SK-N-SH (cell line): ENCODE data around the gene CDK14. TPM values are rescaled to one million over a fixed set of nuclear protein-coding genes. Genes with fewer than 3 reads are reported as not detected.
A peak's percentile ranks its signal among the peaks of the same experiment; 100 is the strongest.

Experiments
- CTCF ChIA-PET: fragments of 300-600, 350-600 bp; formaldehyde crosslinking; extraction: SDS; loops from one replicate; lab custom pipeline; 2021; lab: Yijun Ruan, JAX
- POLR2A ChIA-PET: fragments of 350-600 bp; sonication (Branson Sonifier 250); formaldehyde crosslinking; extraction: SDS; loops from one replicate; lab custom pipeline; 2020; ENCODE audit warnings: antibody characterized with exemption, inconsistent platforms; lab: Yijun Ruan, JAX
- DNase-seq: peaks from one replicate; pipeline ENCODE4 v3.0.0; 2012
- H2AFZ ChIP-seq: fragments of 200-600 bp; sonication (generic); 2 replicates; pipeline ENCODE4 v1.8.1; 2016; ENCODE audit warnings: antibody characterized with exemption, mild to moderate bottlenecking, low read depth
- H3F3A ChIP-seq: fragments of 200-600 bp; sonication (generic); replicated peaks from 2 replicates; pipeline ENCODE3; 2016; ENCODE audit warnings: antibody characterized with exemption, mild to moderate bottlenecking; ENCODE audit not compliant: insufficient read depth
- H3K27ac ChIP-seq, 2 experiments: fragments of 200-500 bp in 1 of 2; fragments of 200-600 bp in 1 of 2; sonication (Bioruptor generic) in 1 of 2; sonication (generic), shearing (Covaris generic) in 1 of 2; 2 replicates each; pipeline versions ENCODE4 v1.5.1 to v1.6.1; 2014 to 2016; ENCODE audit warnings: low read depth in 2 of 2, inconsistent platforms in 1 of 2, low read length in 1 of 2, mild to moderate bottlenecking in 1 of 2, mixed read lengths in 1 of 2
- H3K27me3 ChIP-seq: fragments of 200-600 bp; sonication (generic), shearing (Covaris generic); 2 replicates; pipeline ENCODE4 v1.6.1; 2016; ENCODE audit warnings: mixed run types; ENCODE audit not compliant: insufficient read depth
- H3K36me3 ChIP-seq, 2 experiments: fragments of 200-500 bp in 1 of 2; fragments of 200-600 bp in 1 of 2; sonication (Bioruptor generic) in 1 of 2; sonication (generic) in 1 of 2; replicated peaks in 1 of 2; 2 replicates each; pipeline versions ENCODE3 to v1.5.1; 2014 to 2016; ENCODE audit warnings: low read length in 1 of 2, mild to moderate bottlenecking in 1 of 2; ENCODE audit not compliant: insufficient read depth in 2 of 2, control insufficient read depth in 1 of 2
- H3K4me1 ChIP-seq, 2 experiments: fragments of 200-500 bp in 1 of 2; fragments of 200-600 bp in 1 of 2; sonication (Bioruptor generic) in 1 of 2; sonication (generic), shearing (Covaris generic) in 1 of 2; 2 replicates each; pipeline versions ENCODE4 v1.5.1 to v1.6.1; 2014 to 2016; ENCODE audit warnings: low read depth in 1 of 2, low read length in 1 of 2, mixed run types in 1 of 2; ENCODE audit not compliant: insufficient read depth in 2 of 2, control insufficient read depth in 1 of 2
- H3K4me2 ChIP-seq: fragments of 200-600 bp; sonication (generic), shearing (Covaris generic); 2 replicates; pipeline ENCODE4 v1.6.1; 2017; ENCODE audit warnings: mixed run types
- H3K4me3 ChIP-seq, 2 experiments: fragments of 200-500 bp in 1 of 2; fragments of 200-600 bp in 1 of 2; sonication (Bioruptor generic) in 1 of 2; sonication (generic), shearing (Covaris generic) in 1 of 2; 2 replicates each; pipeline versions ENCODE4 v1.5.1 to v1.8.1; 2014 to 2016; ENCODE audit warnings: low read depth in 2 of 2, inconsistent platforms in 1 of 2, low read length in 1 of 2, mild to moderate bottlenecking in 1 of 2, mixed read lengths in 1 of 2, moderate library complexity in 1 of 2
- H3K79me2 ChIP-seq: fragments of 200-600 bp; sonication (generic); 2 replicates; pipeline ENCODE4 v1.8.1; 2017; ENCODE audit warnings: mild to moderate bottlenecking; ENCODE audit not compliant: insufficient read depth
- H3K9ac ChIP-seq: fragments of 200-600 bp; sonication (generic); 2 replicates; pipeline ENCODE4 v1.6.1; 2017; ENCODE audit warnings: mixed run types
- H3K9me2 ChIP-seq: fragments of 200-600 bp; sonication (generic); 2 replicates; pipeline ENCODE4 v1.6.1; 2017; ENCODE audit warnings: mixed run types
- H3K9me3 ChIP-seq: fragments of 200-600 bp; sonication (generic); 2 replicates; pipeline ENCODE4 v1.6.1; 2017; ENCODE audit warnings: mixed run types, mild to moderate bottlenecking, moderate library complexity
- H4K20me1 ChIP-seq: fragments of 200-600 bp; sonication (generic); 2 replicates; pipeline ENCODE4 v1.6.1; 2017; ENCODE audit warnings: mild to moderate bottlenecking, mixed run types; ENCODE audit not compliant: insufficient read depth
- CHD2 ChIP-seq: fragments of 150-350 bp; IDR thresholded peaks from 2 replicates; pipeline ENCODE4 v1.6.1; 2018; ENCODE audit warnings: low read length; ENCODE audit not compliant: partially characterized antibody
- EP300 ChIP-seq, 2 experiments: IDR thresholded peaks; 2 replicates each; pipeline versions ENCODE4 v1.4.0 to v1.6.1; 2012; ENCODE audit warnings: borderline replicate concordance in 1 of 2, low read depth in 1 of 2, low read length in 1 of 2
- EZH2phosphoT487 ChIP-seq: fragments of 200-600 bp; sonication (generic); IDR thresholded peaks from 2 replicates; pipeline ENCODE4 v1.6.1; 2017; ENCODE audit warnings: low read depth, mixed run types, mild to moderate bottlenecking, antibody characterized with exemption, moderate library complexity, borderline replicate concordance
- FOXJ3 ChIP-seq: sonication (generic); formaldehyde crosslinking; IDR thresholded peaks from 2 replicates; pipeline ENCODE4 v1.5.1; 2020; ENCODE audit warnings: mild to moderate bottlenecking, missing genetic modification reagents
- FOXM1 ChIP-seq: IDR thresholded peaks from 2 replicates; pipeline ENCODE4 v1.4.0; 2012; ENCODE audit warnings: low read depth, mild to moderate bottlenecking
- GATA2 ChIP-seq: sonication (generic); formaldehyde crosslinking; IDR thresholded peaks from 2 replicates; pipeline ENCODE4 v1.5.0; 2020; ENCODE audit warnings: mild to moderate bottlenecking, missing genetic modification reagents
- JUND ChIP-seq: IDR thresholded peaks from 2 replicates; pipeline ENCODE4 v1.4.0; 2012
- MEF2A ChIP-seq: IDR thresholded peaks from 2 replicates; pipeline ENCODE4 v1.4.0; 2012; ENCODE audit warnings: low read depth, borderline replicate concordance
- MXI1 ChIP-seq: IDR thresholded peaks from 2 replicates; pipeline ENCODE4 v1.6.1; 2012; ENCODE audit warnings: mild to moderate bottlenecking, low read depth, low read length, improper control_type of control experiment
- NRF1 ChIP-seq: IDR thresholded peaks from 2 replicates; pipeline ENCODE4 v1.6.1; 2012; ENCODE audit warnings: low read depth, mild to moderate bottlenecking, low read length
- RAD21 ChIP-seq: IDR thresholded peaks from 2 replicates; pipeline ENCODE4 v1.6.1; 2012; ENCODE audit warnings: mild to moderate bottlenecking, low read length
- RCOR1 ChIP-seq: fragments of 150-350 bp; IDR thresholded peaks from 2 replicates; pipeline ENCODE4 v1.6.1; 2017; ENCODE audit warnings: antibody characterized with exemption, low read length
- RFX5 ChIP-seq: IDR thresholded peaks from 2 replicates; pipeline ENCODE4 v1.6.1; 2012; ENCODE audit warnings: mild to moderate bottlenecking, improper control_type of control experiment, low read length
- RXRA ChIP-seq: IDR thresholded peaks from 2 replicates; pipeline ENCODE4 v1.4.0; 2012; ENCODE audit warnings: low read depth, mild to moderate bottlenecking, borderline replicate concordance
- SIN3A ChIP-seq: IDR thresholded peaks from 2 replicates; pipeline ENCODE4 v1.6.1; 2012; ENCODE audit warnings: low read depth, mild to moderate bottlenecking, low read length, moderate library complexity, borderline replicate concordance
- SMC3 ChIP-seq: IDR thresholded peaks from 2 replicates; pipeline ENCODE4 v1.6.1; 2012; ENCODE audit warnings: low read depth, low read length, improper control_type of control experiment
- YY1 ChIP-seq: IDR thresholded peaks from 2 replicates; pipeline ENCODE4 v1.4.0; 2012; ENCODE audit warnings: low read depth, mild to moderate bottlenecking
- WGBS: methylation state at CpG from one replicate; pipeline ENCODE4 v1.1.6; 2017; ENCODE audit warnings: low lambda C conversion rate; 5-methylcytosine and 5-hydroxymethylcytosine counted together
- polyA plus RNA-seq, 3 experiments: library from polyadenylated mRNA; depleted of rRNA; stranded (reverse); fragments of >200 nt; gene quantifications; 2 replicates each; pipeline ENCODE4 v1.2.3, GENCODE V29; 2012
- TF ChIP-seq, protein P1 (sequence below): fragments of 200-600 bp; sonication (generic); IDR thresholded peaks from 2 replicates; pipeline ENCODE4 v1.6.1; 2017; ENCODE audit warnings: antibody characterized with exemption, mild to moderate bottlenecking, moderate library complexity
- TF ChIP-seq, protein P2 (sequence below): IDR thresholded peaks from 2 replicates; pipeline ENCODE4; 2012

Gene CDK14
- polyA plus RNA-seq, 1 of the 3 experiments (the other 2 are of a cell fraction): 13.9 TPM

DNA sequence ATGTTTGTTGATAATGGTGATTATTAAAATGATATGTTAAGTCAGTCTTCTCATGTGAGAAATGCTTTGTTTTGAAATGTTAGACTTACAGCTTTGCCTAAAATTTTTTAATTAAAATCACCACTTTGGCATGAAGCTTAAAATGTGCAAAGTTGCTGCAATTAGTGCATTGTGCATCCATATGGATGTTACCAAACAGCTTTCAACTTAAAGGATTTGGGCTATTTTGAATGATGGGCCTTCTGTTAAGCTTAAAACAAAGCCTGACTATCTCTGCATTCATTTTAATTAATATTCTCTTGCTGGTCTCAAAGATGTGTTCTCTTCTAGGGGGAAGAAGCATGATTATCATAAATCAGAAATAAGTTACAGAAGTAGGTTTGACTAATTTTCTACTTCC is 603.5 kb downstream of the CDK14 start (continued):
- TF ChIP-seq, protein P1, sequence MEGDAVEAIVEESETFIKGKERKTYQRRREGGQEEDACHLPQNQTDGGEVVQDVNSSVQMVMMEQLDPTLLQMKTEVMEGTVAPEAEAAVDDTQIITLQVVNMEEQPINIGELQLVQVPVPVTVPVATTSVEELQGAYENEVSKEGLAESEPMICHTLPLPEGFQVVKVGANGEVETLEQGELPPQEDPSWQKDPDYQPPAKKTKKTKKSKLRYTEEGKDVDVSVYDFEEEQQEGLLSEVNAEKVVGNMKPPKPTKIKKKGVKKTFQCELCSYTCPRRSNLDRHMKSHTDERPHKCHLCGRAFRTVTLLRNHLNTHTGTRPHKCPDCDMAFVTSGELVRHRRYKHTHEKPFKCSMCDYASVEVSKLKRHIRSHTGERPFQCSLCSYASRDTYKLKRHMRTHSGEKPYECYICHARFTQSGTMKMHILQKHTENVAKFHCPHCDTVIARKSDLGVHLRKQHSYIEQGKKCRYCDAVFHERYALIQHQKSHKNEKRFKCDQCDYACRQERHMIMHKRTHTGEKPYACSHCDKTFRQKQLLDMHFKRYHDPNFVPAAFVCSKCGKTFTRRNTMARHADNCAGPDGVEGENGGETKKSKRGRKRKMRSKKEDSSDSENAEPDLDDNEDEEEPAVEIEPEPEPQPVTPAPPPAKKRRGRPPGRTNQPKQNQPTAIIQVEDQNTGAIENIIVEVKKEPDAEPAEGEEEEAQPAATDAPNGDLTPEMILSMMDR: no peak
- TF ChIP-seq FOXM1: no peak
- no peak for TF ChIP-seq YY1
- no peak for TF ChIP-seq FOXJ3
- TF ChIP-seq, protein P2, sequence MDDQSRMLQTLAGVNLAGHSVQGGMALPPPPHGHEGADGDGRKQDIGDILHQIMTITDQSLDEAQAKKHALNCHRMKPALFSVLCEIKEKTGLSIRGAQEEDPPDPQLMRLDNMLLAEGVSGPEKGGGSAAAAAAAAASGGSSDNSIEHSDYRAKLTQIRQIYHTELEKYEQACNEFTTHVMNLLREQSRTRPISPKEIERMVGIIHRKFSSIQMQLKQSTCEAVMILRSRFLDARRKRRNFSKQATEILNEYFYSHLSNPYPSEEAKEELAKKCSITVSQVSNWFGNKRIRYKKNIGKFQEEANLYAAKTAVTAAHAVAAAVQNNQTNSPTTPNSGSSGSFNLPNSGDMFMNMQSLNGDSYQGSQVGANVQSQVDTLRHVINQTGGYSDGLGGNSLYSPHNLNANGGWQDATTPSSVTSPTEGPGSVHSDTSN: no peak
- no peak for TF ChIP-seq JUND

DNA sequence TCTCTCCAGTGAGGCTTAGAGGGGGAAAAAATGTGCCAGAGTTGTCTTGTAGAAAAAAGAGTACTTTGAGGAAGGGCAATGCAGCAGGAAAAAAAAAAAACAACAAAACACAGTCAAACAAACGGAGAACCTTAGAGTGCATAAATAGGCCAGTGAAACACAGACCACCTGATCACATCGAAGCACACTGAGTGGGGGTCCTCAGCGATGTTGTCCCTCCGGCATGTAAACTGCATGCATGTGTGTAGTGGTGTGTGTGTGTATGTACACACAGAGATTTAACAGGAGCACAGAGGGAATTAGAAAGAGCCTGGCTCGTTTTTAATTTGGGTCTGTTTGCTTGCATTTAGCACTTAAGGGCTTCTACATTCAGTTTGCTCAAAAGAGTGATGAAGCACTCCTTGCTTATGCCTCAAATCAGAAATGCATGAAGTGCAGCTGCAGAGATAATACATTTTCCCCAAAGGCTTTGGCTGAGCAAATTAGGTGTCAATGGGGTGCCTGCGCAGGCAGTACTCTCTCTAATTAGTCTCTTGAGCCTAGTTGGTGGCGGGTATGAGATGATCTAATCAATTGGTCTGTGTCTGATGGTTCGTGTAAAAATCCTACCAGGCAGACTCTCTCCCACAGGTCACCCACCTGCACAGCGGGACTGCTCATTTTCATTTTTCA is 605.5 kb downstream of the CDK14 start:
- Histone ChIP-seq H3K27ac (peak overlapping the region in 1 of 2 experiments; percentile 88; a peak in 2 of 4 replicates), H4K20me1 (no peaks in the 10 kb centered on the region), H3K9ac (no peak overlapping the region), H2AFZ (no peak overlapping the region), H3K79me2 (no peaks in the 10 kb centered on the region), H3F3A (no peaks in the 10 kb centered on the region), H3K27me3 (no peaks in the 10 kb centered on the region), H3K9me3 (no peaks in the 10 kb centered on the region), H3K4me1 (peaks cover 0 to 13% of the 10 kb centered on the region in 2 experiments; a peak in 2 of 4 replicates), H3K4me2 (no peak overlapping the region), H3K9me2 (no peaks in the 10 kb centered on the region), H3K4me3 (no peak overlapping the region), H3K36me3 (peaks cover 0 to 5% of the 10 kb centered on the region in 2 experiments)
- WGBS: 61% methylated on average over 9 of the region's 9 CpGs
- TF ChIP-seq SIN3A (no peak), GATA2 (CRISPR knock-in tag) (peak; percentile 61), JUND (no peak)
- POLR2A ChIA-PET: no interaction called here
- DNase-seq: peak; percentile 16
- CTCF ChIA-PET: interaction anchor here (1.2 to 1.8 kb wide), 3 partner anchors 29 to 113 kb away, joined by 3 to 5 read pairs (median 3); no protein-coding TSS in a partner anchor

DNA sequence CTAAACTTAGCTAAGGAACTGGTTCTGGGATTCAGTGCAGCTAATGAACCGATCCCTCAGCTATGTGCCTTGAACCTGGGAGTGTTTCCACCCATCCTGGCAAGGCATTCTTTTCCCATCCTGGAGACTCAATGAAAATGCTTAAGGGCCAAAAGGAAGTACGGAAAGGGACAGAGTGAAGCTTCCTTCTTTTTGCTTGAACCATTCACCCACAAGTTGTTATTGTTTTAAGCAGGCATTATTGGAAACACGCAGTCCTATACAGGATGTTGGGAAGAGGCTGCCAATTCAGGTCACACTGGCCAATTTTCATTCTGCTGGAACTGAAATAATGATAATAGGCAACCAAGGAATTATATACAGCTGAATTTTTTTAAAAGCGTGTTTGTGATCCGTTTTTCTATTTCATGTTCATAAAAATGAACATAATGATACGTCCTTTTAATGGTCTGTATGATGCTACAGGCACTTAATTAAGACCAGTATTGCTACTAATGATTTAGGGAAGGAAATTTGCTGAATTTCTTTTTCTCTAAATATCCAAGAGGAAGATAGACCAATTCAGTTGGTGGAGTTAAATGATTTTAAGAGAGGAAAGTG is 610.3 kb downstream of the CDK14 start:
- H3K9me2 ChIP-seq: no peaks in the 10 kb centered on the region
- H3K36me3 ChIP-seq: peaks cover 7 to 9% of the 10 kb centered on the region in 2 experiments
- no peak overlapping the region for H3K27ac ChIP-seq
- no peaks in the 10 kb centered on the region for H4K20me1 ChIP-seq
- no peak for DNase-seq
- no peaks in the 10 kb centered on the region for H3K79me2 ChIP-seq
- peaks cover 0 to 9% of the 10 kb centered on the region in 2 experiments; a peak in 2 of 4 replicates for H3K4me1 ChIP-seq
- H3K27me3 ChIP-seq: no peaks in the 10 kb centered on the region
- H3K9me3 ChIP-seq: no peaks in the 10 kb centered on the region
- WGBS: 88% methylated on average over 6 of the region's 6 CpGs
- no peak overlapping the region for H3K4me3 ChIP-seq
- H2AFZ ChIP-seq: no peak overlapping the region
- ChIA-PET POLR2A (no interaction called here), CTCF (no interaction called here)
- no peak overlapping the region for H3K4me2 ChIP-seq
- no peak overlapping the region for H3K9ac ChIP-seq
- TF ChIP-seq RFX5 (no peak), EP300 (IDR thresholded peaks at IDR 0.05; ENCODE audit: borderline replicate concordance in 1 of 2, low read depth in 1 of 2, low read length in 1 of 2) (no peak), EZH2phosphoT487 (no peak), MEF2A (no peak), CHD2 (no peak), RXRA (no peak), MXI1 (no peak), RAD21 (no peak), SMC3 (no peak), RCOR1 (no peak), FOXM1 (no peak), NRF1 (no peak)
- no peaks in the 10 kb centered on the region for H3F3A ChIP-seq
